DOHH2 (cell line): Measurements from ENCODE around the gene ZCCHC17.

Experiments used
- H3F3A ChIP-seq: fragments of 200-600 bp; sonication (generic), shearing (Covaris generic); 2 replicates; pipeline ENCODE4 v1.6.0; 2016; ENCODE audit warnings: antibody characterized with exemption, mild to moderate bottlenecking; ENCODE audit not compliant: control insufficient read depth, insufficient read depth
- H3K27ac ChIP-seq: fragments of 200-600 bp; sonication (generic); 2 replicates; pipeline ENCODE4 v1.5.1; 2014; ENCODE audit warnings: low read depth, mild to moderate bottlenecking, low read length, moderate library complexity
- H3K27me3 ChIP-seq: fragments of 200-600 bp; sonication (generic); 2 replicates; pipeline ENCODE4 v1.6.1; 2014; ENCODE audit warnings: mild to moderate bottlenecking, low read length, mixed read lengths; ENCODE audit not compliant: control insufficient read depth
- H3K36me3 ChIP-seq: fragments of 200-600 bp; sonication (generic); 2 replicates; pipeline ENCODE4 v1.6.1; 2014; ENCODE audit warnings: mild to moderate bottlenecking, low read length, moderate library complexity, mixed read lengths; ENCODE audit not compliant: control insufficient read depth
- H3K4me1 ChIP-seq: fragments of 200-600 bp; sonication (generic); 2 replicates; pipeline ENCODE4 v1.6.1; 2014; ENCODE audit warnings: mild to moderate bottlenecking, low read length, mixed read lengths; ENCODE audit not compliant: control insufficient read depth
- H3K4me2 ChIP-seq: fragments of 200-600 bp; sonication (generic); 2 replicates; pipeline ENCODE4 v1.6.0; 2014; ENCODE audit warnings: mild to moderate bottlenecking, low read length, moderate library complexity
- H3K4me3 ChIP-seq: fragments of 200-600 bp; sonication (generic); 2 replicates; pipeline ENCODE4 v1.5.1; 2014; ENCODE audit warnings: mild to moderate bottlenecking, low read length, mixed read lengths
- H3K79me2 ChIP-seq: fragments of 200-600 bp; sonication (generic); 2 replicates; pipeline ENCODE4 v1.6.1; 2014; ENCODE audit warnings: mild to moderate bottlenecking, low read length, mixed read lengths; ENCODE audit not compliant: control insufficient read depth
- H3K9me2 ChIP-seq: fragments of 200-600 bp; sonication (generic); replicated peaks from 2 replicates; pipeline ENCODE4 v1.6.1; 2014; ENCODE audit warnings: mild to moderate bottlenecking, low read length, mixed read lengths; ENCODE audit not compliant: control insufficient read depth
- H3K9me3 ChIP-seq: fragments of 200-600 bp; sonication (generic); 2 replicates; pipeline ENCODE4 v1.6.1; 2014; ENCODE audit warnings: antibody characterized with exemption, low read length, mixed read lengths; ENCODE audit not compliant: control insufficient read depth, insufficient read depth
- H4K20me1 ChIP-seq: fragments of 200-600 bp; sonication (generic); 2 replicates; pipeline ENCODE4 v1.6.0; 2014; ENCODE audit warnings: low read depth, mild to moderate bottlenecking, antibody characterized with exemption, low read length, moderate library complexity; ENCODE audit not compliant: control insufficient read depth, insufficient read depth
- EZH2phosphoT487 ChIP-seq: fragments of 200-600 bp; sonication (generic); IDR thresholded peaks from 2 replicates; pipeline ENCODE4 v1.6.1; 2017; ENCODE audit warnings: borderline replicate concordance, mild to moderate bottlenecking, antibody characterized with exemption, low read length, moderate library complexity, mixed read lengths
- TF ChIP-seq, protein P1 (sequence below): fragments of 200-600 bp; sonication (generic); IDR thresholded peaks from one replicate; pipeline ENCODE4 v1.5.1; 2014; ENCODE audit warnings: antibody characterized with exemption, mild to moderate bottlenecking, low read depth, low read length; ENCODE audit not compliant: poor library complexity, severe bottlenecking

ZCCHC17 gene

GRCh38 chr1:31300193-31300592, 3.4 kb downstream of the ZCCHC17 start:
- peaks cover 18% of the 10 kb centered on the region for H3K36me3 ChIP-seq
- H3F3A ChIP-seq = no peaks in the 10 kb centered on the region
- peaks cover 89% of the 10 kb centered on the region for H3K79me2 ChIP-seq
- no peak overlapping the region for H3K4me2 ChIP-seq
- no peaks in the 10 kb centered on the region for H3K9me2 ChIP-seq
- peaks cover 27% of the 10 kb centered on the region for H3K4me1 ChIP-seq
- no peak for TF ChIP-seq EZH2phosphoT487
- TF ChIP-seq, protein P1, sequence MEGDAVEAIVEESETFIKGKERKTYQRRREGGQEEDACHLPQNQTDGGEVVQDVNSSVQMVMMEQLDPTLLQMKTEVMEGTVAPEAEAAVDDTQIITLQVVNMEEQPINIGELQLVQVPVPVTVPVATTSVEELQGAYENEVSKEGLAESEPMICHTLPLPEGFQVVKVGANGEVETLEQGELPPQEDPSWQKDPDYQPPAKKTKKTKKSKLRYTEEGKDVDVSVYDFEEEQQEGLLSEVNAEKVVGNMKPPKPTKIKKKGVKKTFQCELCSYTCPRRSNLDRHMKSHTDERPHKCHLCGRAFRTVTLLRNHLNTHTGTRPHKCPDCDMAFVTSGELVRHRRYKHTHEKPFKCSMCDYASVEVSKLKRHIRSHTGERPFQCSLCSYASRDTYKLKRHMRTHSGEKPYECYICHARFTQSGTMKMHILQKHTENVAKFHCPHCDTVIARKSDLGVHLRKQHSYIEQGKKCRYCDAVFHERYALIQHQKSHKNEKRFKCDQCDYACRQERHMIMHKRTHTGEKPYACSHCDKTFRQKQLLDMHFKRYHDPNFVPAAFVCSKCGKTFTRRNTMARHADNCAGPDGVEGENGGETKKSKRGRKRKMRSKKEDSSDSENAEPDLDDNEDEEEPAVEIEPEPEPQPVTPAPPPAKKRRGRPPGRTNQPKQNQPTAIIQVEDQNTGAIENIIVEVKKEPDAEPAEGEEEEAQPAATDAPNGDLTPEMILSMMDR = no peak
- H3K27me3 ChIP-seq = no peaks in the 10 kb centered on the region
- no peaks in the 10 kb centered on the region for H3K9me3 ChIP-seq
- H3K27ac ChIP-seq = no peak overlapping the region
- peaks cover 4% of the 10 kb centered on the region; the same call in 1 of the 2 replicates for H4K20me1 ChIP-seq
- no peak overlapping the region for H3K4me3 ChIP-seq

DNA sequence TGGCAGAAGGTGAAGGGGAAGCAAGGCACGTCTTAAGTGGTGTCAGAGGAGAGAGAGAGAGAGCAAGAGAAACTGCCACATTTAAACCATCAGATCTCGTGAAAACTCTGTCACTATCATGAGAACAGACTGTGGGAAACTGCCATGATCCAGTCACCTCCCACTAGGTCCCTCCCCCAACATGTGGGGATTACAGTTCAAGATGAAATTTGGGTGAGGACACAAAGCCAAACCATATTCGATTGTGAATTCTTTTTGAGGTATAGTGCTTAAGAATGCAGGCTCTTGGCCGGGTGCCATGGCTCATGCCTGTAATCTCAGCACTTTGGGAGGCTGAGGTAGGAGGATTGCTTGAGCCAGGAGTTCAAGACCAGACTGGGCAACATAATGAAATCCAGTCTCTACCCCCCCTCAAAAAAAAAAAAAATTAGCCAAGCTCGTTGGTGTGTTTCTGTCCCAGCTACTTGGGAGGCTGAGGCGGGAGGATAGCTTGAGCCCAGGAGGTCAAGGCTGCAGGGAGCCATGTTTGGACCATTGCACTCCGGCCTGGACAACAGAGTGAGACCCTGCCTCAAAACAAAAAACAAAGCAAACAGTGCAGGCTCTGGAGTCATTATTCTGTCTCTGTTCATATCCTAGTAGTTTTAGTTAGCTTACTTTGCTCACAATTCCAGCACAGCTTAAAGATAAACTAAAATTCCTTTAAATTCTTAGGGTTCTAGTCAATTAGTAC, 6.0 kb downstream of the ZCCHC17 start:
- no peak overlapping the region for H3K4me2 ChIP-seq
- no peaks in the 10 kb centered on the region for H4K20me1 ChIP-seq
- no peaks in the 10 kb centered on the region for H3F3A ChIP-seq
- no peaks in the 10 kb centered on the region for H3K9me3 ChIP-seq
- H3K36me3 ChIP-seq = peaks cover 5% of the 10 kb centered on the region; the same call in 1 of the 2 replicates
- H3K4me3 ChIP-seq = no peak overlapping the region
- H3K27me3 ChIP-seq = no peaks in the 10 kb centered on the region
- H3K27ac ChIP-seq = no peak overlapping the region
- TF ChIP-seq, protein P1 = no peak
- no peak for TF ChIP-seq EZH2phosphoT487
- H3K9me2 ChIP-seq = no peaks in the 10 kb centered on the region
- H3K4me1 ChIP-seq = peaks cover 17% of the 10 kb centered on the region
- peaks cover 78% of the 10 kb centered on the region for H3K79me2 ChIP-seq

GRCh38 chr1:31306278-31306677, 9.4 kb downstream of the ZCCHC17 start:
- peaks cover 18% of the 10 kb centered on the region for H3K36me3 ChIP-seq
- no peaks in the 10 kb centered on the region for H3K4me1 ChIP-seq
- no peaks in the 10 kb centered on the region for H3K9me3 ChIP-seq
- no peaks in the 10 kb centered on the region for H3K9me2 ChIP-seq
- no peaks in the 10 kb centered on the region for H3F3A ChIP-seq
- no peak overlapping the region for H3K4me3 ChIP-seq
- no peak overlapping the region for H3K4me2 ChIP-seq
- no peaks in the 10 kb centered on the region for H3K27me3 ChIP-seq
- peaks cover 50% of the 10 kb centered on the region for H3K79me2 ChIP-seq
- H3K27ac ChIP-seq = no peak overlapping the region
- TF ChIP-seq, protein P1 = no peak
- H4K20me1 ChIP-seq = no peaks in the 10 kb centered on the region
